ENCODE data around the gene DNHD1. TPM values are rescaled to one million over a fixed set of nuclear protein-coding genes. Genes with fewer than 3 reads are reported as not detected.

The DNHD1 gene
- total and polyA plus RNA-seq, 5 donors, result 5.4 to 10.9 (median 7.0) TPM

- 1% methylated on average over 1 of the region's 1 CpG for WGBS
- H3K4me1 ChIP-seq (ENCODE audit: control insufficient read depth, insufficient read depth, low read length), result no peaks in the 10 kb centered on the region
- no peaks in the 10 kb centered on the region for H3K9me3 ChIP-seq (ENCODE audit: control insufficient read depth, low read length)
- no peak for DNase-seq
- ATAC-seq, result peak; percentile 47 to 50
- no peaks in the 10 kb centered on the region for H3K27me3 ChIP-seq (ENCODE audit: control insufficient read depth, insufficient read depth)
- H3K4me3 ChIP-seq (ENCODE audit: low read length), result no peak overlapping the region
- intact Hi-C loops (cut with DNase I), result loop anchor here (2.0 to 10.0 kb wide), 4 partner anchors 71 to 175 kb away; partner anchors contain the start of genes ILK (in 1 of the 4), MRPL17 (in 1 of the 4) and RRP8 (in 1 of the 4)
- H3K27ac ChIP-seq (ENCODE audit: low read length), result no peak overlapping the region
These were observed 34.2 kb downstream of the DNHD1 start for GRCh38 chr11:6531267-6531752.

- Histone ChIP-seq H3K27ac (ENCODE audit: low read length) (no peak overlapping the region), H3K9me3 (ENCODE audit: control insufficient read depth, low read length) (no peaks in the 10 kb centered on the region), H3K4me3 (ENCODE audit: low read length) (no peak overlapping the region), H3K27me3 (ENCODE audit: control insufficient read depth, insufficient read depth) (no peaks in the 10 kb centered on the region), H3K4me1 (ENCODE audit: control insufficient read depth, insufficient read depth, low read length) (no peaks in the 10 kb centered on the region)
- DNase-seq, result no peak
- intact Hi-C loops (cut with DNase I), result loop anchor here in 2 of 4 donors (10.0 kb wide), 2 partner anchors 146 to 166 kb away; partner anchors contain the start of gene MRPL17 (in 1 of the 2)
- WGBS, result 72% methylated on average over 8 of the region's 8 CpGs
- peak; percentile 20 to 38 for ATAC-seq
These were observed 41.4 kb downstream of the DNHD1 start for GRCh38 chr11:6538456-6538855.

GRCh38 chr11:6538945-6539344 is 41.9 kb downstream of the DNHD1 start:
- Histone ChIP-seq H3K4me1 (ENCODE audit: control insufficient read depth, insufficient read depth, low read length) (no peaks in the 10 kb centered on the region), H3K9me3 (ENCODE audit: control insufficient read depth, low read length) (no peaks in the 10 kb centered on the region), H3K27ac (ENCODE audit: low read length) (no peak overlapping the region), H3K27me3 (ENCODE audit: control insufficient read depth, insufficient read depth) (no peaks in the 10 kb centered on the region), H3K4me3 (ENCODE audit: low read length) (no peak overlapping the region)
- WGBS, result 93% methylated on average over 3 of the region's 3 CpGs
- intact Hi-C loops (cut with DNase I), result loop anchor here in 2 of 4 donors (10.0 kb wide), 2 partner anchors 146 to 166 kb away; partner anchors contain the start of gene MRPL17 (in 1 of the 2)
- no peak for ATAC-seq
- no peak for DNase-seq

- no peaks in the 10 kb centered on the region for H3K27me3 ChIP-seq (ENCODE audit: control insufficient read depth, insufficient read depth)
- DNase-seq (no peak), ATAC-seq (no peak)
- 90% methylated on average over 12 of the region's 12 CpGs for WGBS
- intact Hi-C loops (cut with DNase I), result loop anchor here in 2 of 4 donors (10.0 kb wide), 2 partner anchors 145 to 165 kb away; partner anchors contain the start of gene MRPL17 (in 1 of the 2)
- no peaks in the 10 kb centered on the region for H3K9me3 ChIP-seq (ENCODE audit: control insufficient read depth, low read length)
- no peak overlapping the region for H3K27ac ChIP-seq (ENCODE audit: low read length)
- H3K4me1 ChIP-seq (ENCODE audit: control insufficient read depth, insufficient read depth, low read length), result no peaks in the 10 kb centered on the region
- no peak overlapping the region for H3K4me3 ChIP-seq (ENCODE audit: low read length)
These were observed 42.7 kb downstream of the DNHD1 start for GRCh38 chr11:6539748-6540268.

- no peaks in the 10 kb centered on the region for H3K9me3 ChIP-seq (ENCODE audit: control insufficient read depth, low read length)
- no peak overlapping the region for H3K27ac ChIP-seq (ENCODE audit: low read length)
- H3K4me3 ChIP-seq (ENCODE audit: low read length), result no peak overlapping the region
- intact Hi-C loops (cut with DNase I), result no loop called here
- WGBS, result 85% methylated on average over 4 of the region's 4 CpGs
- H3K4me1 ChIP-seq (ENCODE audit: control insufficient read depth, insufficient read depth, low read length), result no peaks in the 10 kb centered on the region
- H3K27me3 ChIP-seq (ENCODE audit: control insufficient read depth, insufficient read depth), result no peaks in the 10 kb centered on the region
- DNase-seq (no peak), ATAC-seq (no peak)
These were observed 44.3 kb downstream of the DNHD1 start for GRCh38 chr11:6541356-6541755.

- Histone ChIP-seq H3K4me3 (ENCODE audit: low read length) (no peak overlapping the region), H3K4me1 (ENCODE audit: control insufficient read depth, insufficient read depth, low read length) (no peaks in the 10 kb centered on the region), H3K9me3 (ENCODE audit: control insufficient read depth, low read length) (no peaks in the 10 kb centered on the region), H3K27me3 (ENCODE audit: control insufficient read depth, insufficient read depth) (no peaks in the 10 kb centered on the region), H3K27ac (ENCODE audit: low read length) (no peak overlapping the region)
- intact Hi-C loops (cut with DNase I), result no loop called here
- no peak for DNase-seq
- no peak for ATAC-seq
- WGBS, result 65% methylated on average over 2 of the region's 2 CpGs
These were observed 45.6 kb downstream of the DNHD1 start for GRCh38 chr11:6542727-6543126.

- Histone ChIP-seq H3K27me3 (ENCODE audit: control insufficient read depth, insufficient read depth) (no peaks in the 10 kb centered on the region), H3K4me1 (ENCODE audit: control insufficient read depth, insufficient read depth, low read length) (no peaks in the 10 kb centered on the region), H3K9me3 (ENCODE audit: control insufficient read depth, low read length) (no peaks in the 10 kb centered on the region), H3K27ac (ENCODE audit: low read length) (no peak overlapping the region), H3K4me3 (ENCODE audit: low read length) (no peak overlapping the region)
- ATAC-seq (peak in 1 of 2 donors; percentile 18), DNase-seq (no peak)
- WGBS, result 97% methylated on average over 19 of the region's 19 CpGs
- intact Hi-C loops (cut with DNase I), result no loop called here
These were observed 48.1 kb downstream of the DNHD1 start for GRCh38 chr11:6544921-6545850.

GRCh38 chr11:6545917-6546605 is 49.0 kb downstream of the DNHD1 start:
- Histone ChIP-seq H3K27ac (ENCODE audit: low read length) (no peak overlapping the region), H3K27me3 (ENCODE audit: control insufficient read depth, insufficient read depth) (no peaks in the 10 kb centered on the region), H3K4me1 (ENCODE audit: control insufficient read depth, insufficient read depth, low read length) (no peaks in the 10 kb centered on the region), H3K4me3 (ENCODE audit: low read length) (no peak overlapping the region), H3K9me3 (ENCODE audit: control insufficient read depth, low read length) (no peaks in the 10 kb centered on the region)
- ATAC-seq (peak; percentile 55 to 82), DNase-seq (peak in 2 of 3 donors; percentile 65 to 72)
- intact Hi-C loops (cut with DNase I), result no loop called here
- WGBS, result 89% methylated on average over 14 of the region's 14 CpGs

- Histone ChIP-seq H3K27me3 (ENCODE audit: control insufficient read depth, insufficient read depth) (no peaks in the 10 kb centered on the region), H3K9me3 (ENCODE audit: control insufficient read depth, low read length) (no peaks in the 10 kb centered on the region), H3K4me1 (ENCODE audit: control insufficient read depth, insufficient read depth, low read length) (no peaks in the 10 kb centered on the region), H3K27ac (ENCODE audit: low read length) (no peak overlapping the region), H3K4me3 (ENCODE audit: low read length) (no peak overlapping the region)
- ATAC-seq, result no peak
- intact Hi-C loops (cut with DNase I), result no loop called here
- DNase-seq, result no peak
- WGBS, result 98% methylated on average over 8 of the region's 8 CpGs
These were observed 49.7 kb downstream of the DNHD1 start for GRCh38 chr11:6546735-6547134.

- no peaks in the 10 kb centered on the region for H3K9me3 ChIP-seq (ENCODE audit: control insufficient read depth, low read length)
- DNase-seq (no peak), ATAC-seq (peak in 1 of 2 donors; percentile 8)
- no peaks in the 10 kb centered on the region for H3K27me3 ChIP-seq (ENCODE audit: control insufficient read depth, insufficient read depth)
- H3K4me1 ChIP-seq (ENCODE audit: control insufficient read depth, insufficient read depth, low read length), result no peaks in the 10 kb centered on the region
- 96% methylated on average over 6 of the region's 6 CpGs for WGBS
- H3K4me3 ChIP-seq (ENCODE audit: low read length), result no peak overlapping the region
- intact Hi-C loops (cut with DNase I), result no loop called here
- no peak overlapping the region for H3K27ac ChIP-seq (ENCODE audit: low read length)
These were observed 50.1 kb downstream of the DNHD1 start for GRCh38 chr11:6547177-6547576.
